ENCODE data around the gene UGT1A4.

Gene UGT1A4

DNA sequence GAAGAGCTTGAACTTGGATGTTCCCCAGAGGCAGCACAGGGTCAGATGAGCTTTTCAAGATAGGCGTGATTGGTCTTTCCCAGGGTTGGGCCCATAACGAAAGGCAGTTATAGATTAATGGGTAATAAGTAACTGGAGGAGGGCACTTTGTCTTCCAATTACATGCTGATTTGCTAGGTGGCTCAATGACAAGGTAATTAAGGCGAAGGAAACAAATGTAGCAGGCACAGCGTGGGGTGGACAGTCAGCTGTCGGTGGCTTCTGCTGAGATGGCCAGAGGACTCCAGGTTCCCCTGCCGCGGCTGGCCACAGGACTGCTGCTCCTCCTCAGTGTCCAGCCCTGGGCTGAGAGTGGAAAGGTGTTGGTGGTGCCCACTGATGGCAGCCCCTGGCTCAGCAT, at the start of gene UGT1A4:
Gene UGT1A4, plus strand, starts transcription at position 185 of the 400 bp plus-strand sequence. Its CDS starts 85 bp downstream, at position 270.
- DNase-seq (ENCODE audit: low spot score): no peak

DNA sequence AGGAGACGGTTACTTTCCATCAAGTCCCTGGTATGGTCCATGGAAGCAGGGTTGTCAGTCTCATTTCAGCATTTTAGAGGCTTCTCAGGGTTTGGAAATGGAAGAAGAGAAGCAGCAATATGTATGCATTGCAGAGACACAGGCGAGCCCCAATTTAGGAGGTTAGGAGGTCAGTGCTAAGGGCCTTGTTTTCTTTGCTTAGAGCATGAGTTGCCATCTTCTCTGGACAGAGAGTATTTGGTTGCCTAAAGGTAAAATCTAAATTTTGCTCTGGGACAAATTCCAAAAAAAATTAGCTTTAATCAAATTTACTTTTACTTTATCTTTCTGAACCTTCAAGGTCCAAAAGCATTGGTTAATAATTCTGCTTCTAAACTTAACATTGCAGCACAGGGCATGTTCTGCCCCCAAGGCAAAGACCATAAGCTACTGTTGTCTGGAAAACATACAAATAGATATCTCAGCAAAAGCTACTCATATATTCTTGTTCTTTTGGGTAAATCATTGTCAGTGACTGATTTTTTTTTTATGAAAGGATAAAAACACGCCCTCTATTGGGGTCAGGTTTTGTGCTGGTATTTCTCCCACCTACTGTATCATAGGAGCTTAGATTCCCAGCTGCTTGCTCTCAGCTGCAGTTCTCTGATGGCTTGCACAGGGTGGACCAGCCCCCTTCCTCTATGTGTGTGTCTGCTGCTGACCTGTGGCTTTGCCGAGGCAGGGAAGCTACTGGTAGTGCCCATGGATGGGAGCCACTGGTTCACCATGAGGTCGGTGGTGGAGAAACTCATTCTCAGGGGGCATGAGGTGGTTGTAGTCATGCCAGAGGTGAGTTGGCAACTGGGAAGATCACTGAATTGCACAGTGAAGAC, 47.0 kb upstream of the UGT1A4 start, which contains the start of gene UGT1A9:
Gene UGT1A9, plus strand, starts transcription at position 609 of the 872 bp plus-strand sequence. Its CDS starts 37 bp downstream, at position 646.
- no peak for DNase-seq (ENCODE audit: low spot score)

DNA sequence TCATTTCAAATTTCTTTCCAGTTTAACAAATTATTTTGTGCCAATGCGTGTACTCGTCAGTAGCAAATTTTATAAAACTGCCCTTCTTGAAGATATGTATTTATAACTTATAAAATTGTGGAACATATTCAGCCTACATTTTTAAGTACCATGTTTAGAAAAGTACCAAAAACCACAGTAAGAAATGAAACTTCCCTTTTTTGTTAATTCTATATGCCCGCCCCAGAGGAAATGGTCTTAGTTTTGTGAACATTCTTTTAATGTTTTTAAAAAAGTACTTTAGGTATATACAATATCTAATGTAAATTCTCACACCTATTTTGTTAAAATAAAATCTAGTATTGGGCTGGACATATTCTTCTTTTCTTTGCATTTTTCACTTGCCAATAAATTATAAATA, 45.6 kb upstream of the UGT1A4 start:
- no peak for DNase-seq (ENCODE audit: low spot score)

DNA sequence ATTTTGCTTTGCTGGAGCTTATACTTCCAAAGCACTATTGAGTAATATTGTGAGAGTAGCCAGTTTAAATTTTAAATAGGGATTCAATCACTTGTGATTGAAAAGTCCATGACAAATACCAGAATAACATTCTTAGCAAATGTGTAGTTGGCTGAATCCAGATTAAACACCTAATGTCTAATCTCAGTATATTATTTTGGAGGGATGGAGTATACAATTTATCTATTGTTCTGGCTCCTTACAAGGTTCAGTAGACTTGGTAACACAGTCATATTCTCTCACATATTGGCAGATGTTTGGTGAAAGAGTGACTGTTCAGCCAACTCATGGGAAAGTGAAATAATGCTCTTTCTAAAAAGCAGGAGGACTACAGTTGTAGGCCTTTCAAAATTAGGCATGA, 44.6 kb upstream of the UGT1A4 start:
- DNase-seq (ENCODE audit: low spot score): no peak

DNA sequence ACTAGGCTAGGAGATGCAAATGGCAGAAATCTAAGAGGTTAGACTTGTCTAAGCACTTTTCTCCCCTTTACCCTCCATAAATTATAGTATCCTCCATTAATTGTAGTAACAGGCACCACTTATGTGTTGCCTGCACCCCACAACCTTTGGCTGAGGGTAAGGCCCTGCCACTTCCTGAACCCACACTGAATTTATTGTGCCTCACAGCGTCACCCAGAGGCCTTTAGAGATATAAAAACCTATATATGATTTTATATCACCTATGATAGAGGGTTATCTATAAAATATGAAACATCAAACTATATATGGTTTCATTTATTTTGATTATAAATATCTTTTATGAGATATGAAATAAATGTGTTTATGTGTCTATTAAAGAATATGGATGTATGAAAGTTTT, 44.2 kb upstream of the UGT1A4 start:
- DNase-seq (ENCODE audit: low spot score): no peak

DNA sequence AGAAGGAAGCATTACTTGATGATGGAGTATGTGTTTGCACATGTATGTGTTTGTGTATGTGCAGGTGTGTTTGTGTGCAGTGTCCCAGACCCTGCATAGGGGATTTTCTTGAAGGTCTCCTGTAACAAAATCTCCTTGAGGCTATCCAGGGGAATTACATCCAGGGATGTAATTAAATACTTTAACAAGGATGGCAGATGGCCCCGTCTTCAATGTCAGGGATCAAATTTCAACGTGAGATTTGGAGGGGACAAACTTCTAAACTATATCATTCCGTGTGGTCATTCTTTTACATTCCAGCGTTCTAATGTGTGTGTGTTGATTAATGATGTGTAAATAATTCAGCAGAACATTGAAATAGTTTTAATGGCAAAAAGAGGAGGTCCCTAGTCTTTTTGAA, 43.5 kb upstream of the UGT1A4 start:
- no peak for DNase-seq (ENCODE audit: low spot score)

DNA sequence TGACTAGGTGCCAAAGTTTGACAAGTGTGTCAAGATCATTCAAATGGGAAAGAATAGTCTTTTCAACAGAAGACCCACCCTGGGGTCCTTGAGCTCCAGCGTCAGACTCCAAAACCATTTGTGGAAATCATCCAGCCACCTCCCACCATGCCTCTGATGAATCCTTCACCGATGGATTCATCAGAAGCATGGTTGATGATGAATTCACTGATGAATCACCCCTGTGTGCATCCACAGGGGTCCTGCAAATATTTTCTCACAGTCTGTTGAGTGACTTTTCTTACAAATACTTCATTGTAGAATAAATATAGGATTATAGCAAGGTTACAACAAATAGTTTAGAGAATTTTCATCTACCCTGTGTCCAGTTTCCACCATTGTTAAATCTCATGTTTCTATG, 42.5 kb upstream of the UGT1A4 start:
- no peak for DNase-seq (ENCODE audit: low spot score)

DNA sequence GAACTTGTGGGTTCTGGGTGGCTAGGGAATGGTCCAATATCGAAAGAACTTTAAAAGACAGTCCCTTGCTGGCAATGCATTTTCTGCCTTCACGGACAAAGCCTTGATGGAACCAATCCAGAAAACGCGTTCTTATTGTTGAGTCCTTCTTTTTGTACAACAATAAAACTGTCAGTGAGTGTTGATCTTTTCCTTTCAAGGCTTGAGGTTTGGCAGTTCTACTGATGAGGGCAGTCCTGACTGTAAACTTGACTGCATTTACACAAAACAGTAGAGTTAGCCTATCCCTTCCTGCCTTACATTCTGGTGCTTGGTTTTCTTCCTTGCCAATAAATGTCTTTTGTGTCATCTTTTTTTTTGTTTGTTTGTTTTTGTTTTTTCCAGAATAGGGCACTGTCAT, 39.3 kb upstream of the UGT1A4 start:
- no peak for DNase-seq (ENCODE audit: low spot score)

DNA sequence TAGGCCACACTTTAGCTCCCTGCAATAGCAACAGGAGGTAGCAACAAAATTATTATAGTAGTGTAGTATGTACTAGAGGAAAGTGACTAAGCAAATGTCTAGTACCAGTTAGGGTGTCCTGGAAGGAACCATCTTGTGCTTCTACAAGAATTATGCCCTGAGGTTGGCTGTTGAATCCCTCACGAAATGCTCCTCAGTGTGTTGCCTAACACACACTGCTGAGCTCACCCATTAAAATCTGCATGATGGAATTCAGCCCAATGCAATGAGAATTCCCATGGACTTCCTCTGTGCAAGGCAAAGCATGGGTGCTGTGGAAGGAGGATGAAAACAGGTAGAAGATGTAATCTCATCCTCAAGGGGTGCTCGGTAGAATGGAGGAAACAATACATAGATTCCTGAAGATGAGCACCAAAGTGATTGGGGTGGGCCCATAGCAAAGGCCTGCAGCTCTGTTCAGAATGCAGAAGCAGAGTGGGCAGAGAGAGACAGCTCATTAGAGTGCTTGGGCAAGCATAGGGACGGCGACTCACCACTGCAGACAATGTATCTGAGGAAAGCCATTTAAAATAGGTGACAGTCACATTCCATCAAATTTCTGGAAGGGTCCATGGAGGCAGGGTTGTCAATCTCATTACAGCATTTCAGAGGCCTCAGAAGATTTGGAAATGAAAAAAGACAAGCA, 38.0 kb upstream of the UGT1A4 start:
- no peak for DNase-seq (ENCODE audit: low spot score)

DNA sequence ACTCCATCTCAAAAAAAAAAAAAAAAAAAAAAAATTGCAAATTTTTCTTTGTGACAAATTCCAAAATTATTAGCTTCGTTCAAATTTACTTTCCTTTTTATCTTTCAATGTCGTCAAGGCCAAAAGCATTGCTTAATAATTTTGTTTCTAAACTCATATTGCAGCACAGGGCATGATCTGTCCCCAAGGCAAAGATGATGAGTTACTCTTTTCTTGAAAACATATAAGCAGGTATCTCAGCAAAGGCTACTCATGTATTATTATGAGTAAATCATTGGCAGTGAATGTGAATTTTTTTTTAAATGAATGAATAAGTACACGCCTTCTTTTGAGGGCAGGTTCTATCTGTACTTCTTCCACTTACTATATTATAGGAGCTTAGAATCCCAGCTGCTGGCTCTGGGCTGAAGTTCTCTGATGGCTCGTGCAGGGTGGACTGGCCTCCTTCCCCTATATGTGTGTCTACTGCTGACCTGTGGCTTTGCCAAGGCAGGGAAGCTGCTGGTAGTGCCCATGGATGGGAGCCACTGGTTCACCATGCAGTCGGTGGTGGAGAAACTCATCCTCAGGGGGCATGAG, 36.9 kb upstream of the UGT1A4 start, which contains the start of gene UGT1A7:
Gene UGT1A7, plus strand, starts transcription at position 381 of the 579 bp plus-strand sequence. Its CDS starts 37 bp downstream, at position 418.
- no peak for DNase-seq (ENCODE audit: low spot score)

DNA sequence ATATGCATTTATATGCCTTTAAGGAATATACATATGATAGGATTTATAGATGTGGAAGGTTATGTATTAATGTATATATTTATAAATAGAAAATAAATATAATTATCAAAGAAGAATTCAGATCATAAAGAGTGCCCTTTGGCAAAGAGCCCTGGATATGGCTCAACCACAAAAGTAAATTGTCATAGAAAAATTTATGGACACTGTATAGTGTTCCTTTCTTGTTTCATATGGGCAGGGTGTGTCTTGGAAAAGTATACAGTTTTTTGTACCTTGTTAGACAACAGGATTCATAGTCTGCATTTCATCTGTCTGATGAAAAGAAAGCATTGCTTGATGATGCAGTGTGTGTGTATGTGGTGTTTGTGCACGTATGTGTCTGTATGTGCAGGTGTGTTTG, 33.9 kb upstream of the UGT1A4 start:
- DNase-seq (ENCODE audit: low spot score): no peak

DNA sequence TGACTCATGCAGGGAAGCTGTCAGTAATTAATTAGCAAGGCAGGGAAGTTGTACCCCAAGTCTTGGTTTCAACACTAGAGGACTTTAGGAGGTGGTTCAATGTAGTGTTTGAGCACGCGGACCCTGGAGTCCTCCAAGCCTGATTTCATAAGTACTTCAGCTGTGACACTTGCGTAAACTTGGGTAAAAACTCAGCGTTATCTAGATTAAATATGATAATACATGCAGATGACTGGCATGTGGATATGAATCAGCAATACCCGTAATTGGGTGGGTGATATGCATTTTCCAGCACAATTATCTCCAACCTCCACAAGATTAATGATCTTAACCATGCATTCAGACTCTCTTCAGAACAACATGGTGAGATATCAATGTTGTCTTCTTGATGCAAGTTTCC, 31.6 kb upstream of the UGT1A4 start:
- DNase-seq (ENCODE audit: low spot score): no peak

DNA sequence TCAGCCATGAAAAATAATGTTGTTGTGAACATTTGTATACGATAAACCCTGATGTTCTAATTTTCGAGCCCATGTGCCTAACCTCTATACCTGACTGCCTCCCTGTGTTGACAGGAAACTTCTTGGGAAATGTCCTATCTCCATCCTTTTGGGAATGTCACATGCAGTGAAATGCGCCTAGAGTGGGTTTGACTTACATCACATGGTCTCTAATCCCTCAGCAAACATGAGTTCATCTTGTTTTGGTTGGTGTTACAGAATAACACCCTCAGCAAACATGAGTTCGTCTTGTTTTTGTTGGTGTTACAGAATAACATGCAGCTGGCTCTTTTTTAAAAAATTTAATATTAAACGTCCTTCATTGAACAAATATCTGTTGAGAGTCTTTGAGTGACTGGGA, 30.2 kb upstream of the UGT1A4 start:
- DNase-seq (ENCODE audit: low spot score): no peak

DNA sequence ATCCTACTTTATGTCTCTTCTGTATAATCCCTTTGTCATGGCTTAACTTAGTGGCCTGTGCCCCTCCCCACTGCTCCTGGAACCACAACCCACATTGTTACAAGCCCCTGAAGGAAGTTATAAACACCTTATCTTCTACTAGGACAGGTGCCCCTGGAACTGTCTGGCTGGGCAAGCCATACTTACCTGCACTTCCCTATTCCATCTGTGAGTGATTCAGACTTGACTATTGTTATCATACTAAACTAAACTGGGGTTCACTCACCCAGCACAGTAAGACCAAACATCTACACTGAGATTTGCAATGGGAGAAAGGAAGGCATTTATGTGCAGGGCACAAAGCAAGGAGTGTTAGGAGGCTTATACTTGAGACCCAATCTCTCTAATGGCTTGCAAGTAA, 29.5 kb upstream of the UGT1A4 start:
- no peak for DNase-seq (ENCODE audit: low spot score)

DNA sequence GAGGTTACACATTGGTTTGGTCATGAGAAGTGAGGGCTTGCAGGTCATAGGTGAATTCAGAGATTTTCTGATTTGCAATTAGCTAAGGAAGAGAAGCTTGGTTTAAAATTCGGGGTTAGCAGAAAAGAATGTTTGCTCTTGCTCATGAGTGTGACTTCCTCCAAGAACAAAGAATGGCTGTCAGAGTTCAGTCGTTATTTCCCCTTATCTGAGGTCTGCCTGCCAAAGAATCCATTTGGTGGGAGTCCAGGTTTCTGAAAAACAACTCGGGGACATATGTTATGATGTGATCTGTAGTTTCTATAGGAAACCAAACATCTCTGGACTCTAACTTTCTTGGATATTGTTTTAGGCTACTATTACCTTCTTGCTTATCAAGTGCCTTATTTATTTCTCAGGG, 29.0 kb upstream of the UGT1A4 start:
- no peak for DNase-seq (ENCODE audit: low spot score)

DNA sequence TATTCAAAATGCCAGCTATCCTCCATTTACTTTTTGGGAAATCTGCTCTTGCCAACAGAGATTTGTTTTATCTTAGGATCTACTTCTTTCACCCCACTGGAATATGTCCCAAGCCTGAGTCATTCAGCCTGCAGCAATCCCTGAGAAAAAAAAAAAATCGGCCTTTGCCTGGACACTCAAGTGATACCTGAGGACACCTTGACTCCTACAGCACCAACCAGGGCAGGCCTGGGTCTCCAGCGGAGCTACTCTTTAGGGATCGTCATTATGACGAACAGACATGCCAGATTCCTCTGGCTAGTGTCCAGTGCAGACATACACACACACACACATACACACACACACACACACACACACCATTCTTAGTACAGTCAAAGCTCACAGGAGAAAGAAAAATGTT, 28.1 kb upstream of the UGT1A4 start:
- DNase-seq (ENCODE audit: low spot score): no peak

DNA sequence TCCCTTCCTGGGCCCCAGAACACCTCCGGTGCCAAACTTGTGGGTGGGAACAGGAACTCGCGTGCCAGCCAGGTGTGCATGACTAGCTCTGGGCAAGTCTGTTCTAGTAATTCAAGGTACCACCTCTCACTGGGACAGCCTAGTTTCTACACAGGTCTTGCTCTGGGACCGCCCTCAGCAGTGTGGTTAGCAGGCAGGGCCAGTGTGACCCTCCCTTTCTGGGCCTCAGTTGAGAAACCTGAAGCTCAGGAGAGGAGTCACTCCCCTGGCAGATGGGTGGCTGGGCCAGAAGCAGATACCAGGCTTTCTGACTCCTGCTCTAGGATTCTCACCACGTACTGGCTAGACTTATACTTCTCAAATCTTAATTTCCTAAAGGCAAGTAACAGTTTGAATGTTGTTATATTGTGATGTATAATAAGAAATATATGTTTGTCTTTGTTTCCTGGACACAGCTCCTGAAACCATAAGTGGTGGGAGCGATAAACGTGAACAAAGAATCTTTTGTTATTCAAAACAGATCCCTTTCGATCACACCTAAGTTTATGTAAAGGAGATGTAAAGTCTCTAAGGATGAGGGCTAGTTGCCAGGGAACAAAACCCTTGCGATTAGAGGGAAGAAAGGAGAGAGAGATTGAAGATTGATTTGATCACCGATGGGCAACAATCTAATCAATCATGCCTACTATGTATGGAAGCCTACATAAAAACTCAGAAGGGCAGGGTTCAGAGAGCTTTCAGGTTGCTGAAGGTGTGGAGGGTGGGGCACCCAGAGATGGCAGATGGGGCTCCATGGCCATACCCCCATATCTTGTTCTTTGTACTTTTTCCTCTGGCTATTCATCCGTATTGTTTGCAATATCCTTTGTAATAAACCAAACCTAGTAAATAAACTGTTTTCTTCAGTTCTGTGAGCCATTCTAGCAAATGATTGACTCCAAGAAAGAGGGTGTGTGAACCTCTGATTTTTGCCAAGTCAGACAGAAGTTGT, 26.8 kb upstream of the UGT1A4 start:
- DNase-seq (ENCODE audit: low spot score): no peak

DNA sequence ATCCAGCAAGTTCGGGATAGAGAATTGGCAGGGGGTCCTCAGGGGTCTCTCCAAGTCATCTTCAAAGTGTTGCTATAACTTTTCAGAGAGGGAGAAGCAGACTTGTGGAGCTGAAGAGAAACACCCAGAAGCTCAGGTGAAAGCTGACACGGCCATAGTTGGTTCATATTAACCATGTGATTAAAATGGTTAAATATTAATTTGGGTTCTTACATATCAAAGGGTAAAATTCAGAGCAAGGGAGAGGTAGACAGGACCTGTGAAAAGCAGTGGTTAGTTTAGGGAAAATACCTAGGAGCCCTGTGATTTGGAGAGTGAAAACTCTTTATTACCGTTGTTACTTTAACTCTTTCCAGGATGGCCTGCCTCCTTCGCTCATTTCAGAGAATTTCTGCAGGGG, 25.9 kb upstream of the UGT1A4 start, which contains the start of gene UGT1A6:
Gene UGT1A6, plus strand, starts transcription at position 243 of the 400 bp plus-strand sequence. Its CDS starts 115 bp downstream, at position 358.
- DNase-seq (ENCODE audit: low spot score): no peak

DNA sequence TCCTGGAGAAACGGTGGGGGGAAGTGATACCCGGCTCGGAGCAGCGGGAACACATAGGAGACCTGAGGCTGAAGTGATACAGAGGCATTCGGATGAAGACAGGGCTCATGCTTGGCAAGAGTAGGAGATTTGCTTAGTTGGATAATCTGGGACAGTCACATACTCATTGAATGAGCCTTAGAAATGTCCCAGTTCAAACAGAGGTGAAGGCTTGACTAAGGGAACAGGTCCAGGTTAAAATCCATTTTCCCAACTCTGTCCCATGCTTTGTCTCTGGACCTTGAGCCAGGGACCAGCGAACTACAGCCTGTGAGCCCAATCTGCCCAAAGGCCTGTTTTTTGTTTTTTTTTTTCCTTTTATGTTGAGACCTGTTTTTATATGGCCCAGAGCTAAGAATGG, 24.6 kb upstream of the UGT1A4 start:
- DNase-seq (ENCODE audit: low spot score): no peak

DNA sequence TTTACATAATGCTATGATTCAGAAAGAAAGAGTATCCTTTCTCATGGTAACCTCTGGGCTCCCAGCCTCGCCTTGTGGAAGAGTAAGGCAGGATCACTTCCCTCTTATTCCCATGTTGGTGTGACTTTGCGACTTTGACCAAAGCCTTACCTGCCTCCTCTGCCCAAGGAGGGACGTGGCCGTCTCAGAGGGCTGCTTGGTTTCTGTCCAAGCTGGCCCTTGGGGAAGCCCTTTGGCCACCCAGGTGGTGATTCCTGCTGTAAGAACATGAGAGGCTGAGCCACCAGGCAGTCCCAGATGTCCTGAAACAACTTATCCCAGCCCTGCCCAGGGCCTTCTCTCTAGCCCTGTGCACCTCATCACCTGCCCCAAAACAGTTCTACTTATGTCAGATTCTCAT, 19.8 kb upstream of the UGT1A4 start:
- no peak for DNase-seq (ENCODE audit: low spot score)

DNA sequence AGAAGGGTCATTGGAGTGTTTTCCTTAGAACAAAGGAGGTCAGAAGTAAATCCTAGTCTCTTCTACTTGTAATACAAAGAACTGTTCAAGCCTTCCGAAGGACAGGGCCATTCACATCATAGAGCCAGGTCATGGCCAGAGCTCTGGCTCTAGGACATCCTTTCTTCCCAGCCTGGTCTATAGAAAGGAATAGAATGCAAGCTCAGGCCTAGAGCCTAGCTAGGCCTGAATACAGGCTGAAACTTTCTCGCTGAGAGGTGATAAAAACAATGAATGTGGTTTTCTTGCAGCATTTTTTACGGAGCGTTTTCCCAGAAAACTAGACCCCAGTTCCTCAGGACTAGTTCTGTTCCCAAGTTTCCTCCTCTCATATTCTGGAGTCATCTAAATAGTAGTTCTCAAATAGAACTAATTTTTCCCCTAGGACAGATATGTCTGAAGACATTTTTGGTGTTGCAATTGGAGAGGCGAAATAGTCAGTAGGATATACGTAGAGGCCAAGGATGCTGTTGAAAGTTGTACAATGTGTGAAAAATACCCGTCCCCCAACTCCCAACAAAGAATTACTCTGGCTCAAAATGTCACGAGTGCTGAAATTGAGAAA, 19.0 kb upstream of the UGT1A4 start:
- no peak for DNase-seq (ENCODE audit: low spot score)

Data from COLO829 (cell line).